Hepatocyte (in vitro differentiated cells): Measurements from ENCODE around the gene WDR72. TPM values are rescaled to one million over a fixed set of nuclear protein-coding genes. Genes with fewer than 3 reads are reported as not detected.

Experiments
- DNase-seq: peaks from one replicate; pipeline ENCODE4 v3.0.0-alpha.2; 2016; ENCODE audit warnings: low spot score
- H2AFZ ChIP-seq: fragments of 200-600 bp; sonication (generic); 2 replicates; pipeline ENCODE4 v1.6.0; 2016; ENCODE audit warnings: antibody characterized with exemption, mild to moderate bottlenecking
- H3K27ac ChIP-seq: fragments of 200-600 bp; sonication (generic); 2 replicates; pipeline ENCODE4 v1.5.1; 2016; ENCODE audit warnings: mild to moderate bottlenecking
- H3K27me3 ChIP-seq: fragments of 200-600 bp; sonication (generic); 2 replicates; pipeline ENCODE4 v1.6.1; 2016
- H3K36me3 ChIP-seq: fragments of 200-600 bp; sonication (generic); replicated peaks from 2 replicates; pipeline ENCODE4 v1.5.1; 2016; ENCODE audit warnings: low read depth; ENCODE audit not compliant: insufficient read depth
- H3K4me1 ChIP-seq: fragments of 200-600 bp; sonication (generic); 2 replicates; pipeline ENCODE4 v1.5.1; 2016; ENCODE audit warnings: mild to moderate bottlenecking, moderate library complexity; ENCODE audit not compliant: insufficient read depth
- H3K4me2 ChIP-seq: fragments of 200-600 bp; sonication (generic); 2 replicates; pipeline ENCODE4 v1.6.0; 2016
- H3K4me3 ChIP-seq: fragments of 200-600 bp; sonication (generic); 2 replicates; pipeline ENCODE4 v1.5.1; 2016; ENCODE audit warnings: mild to moderate bottlenecking
- H3K79me2 ChIP-seq: fragments of 200-600 bp; sonication (generic); 2 replicates; pipeline ENCODE4 v1.6.0; 2017; ENCODE audit warnings: mild to moderate bottlenecking
- H3K9me2 ChIP-seq: fragments of 200-600 bp; sonication (generic); replicated peaks from 2 replicates; pipeline ENCODE4 v1.6.0; 2017; ENCODE audit warnings: mild to moderate bottlenecking; ENCODE audit not compliant: insufficient read depth
- H3K9me3 ChIP-seq: fragments of 200-600 bp; sonication (generic); 2 replicates; pipeline ENCODE4 v1.5.1; 2016; ENCODE audit warnings: low read depth, mild to moderate bottlenecking
- H4K20me1 ChIP-seq: fragments of 200-600 bp; sonication (generic); 2 replicates; pipeline ENCODE4 v1.6.0; 2016; ENCODE audit warnings: mild to moderate bottlenecking; ENCODE audit not compliant: insufficient read depth, poor library complexity, severe bottlenecking
- CTCF ChIP-seq: fragments of 200-600 bp; sonication (generic); IDR thresholded peaks from 2 replicates; pipeline ENCODE4 v1.5.1; 2016; ENCODE audit warnings: antibody characterized with exemption, mild to moderate bottlenecking; ENCODE audit not compliant: poor library complexity
- EZH2 ChIP-seq: fragments of 200-600 bp; sonication (generic); IDR thresholded peaks from 2 replicates; pipeline ENCODE4 v1.6.1; 2016; ENCODE audit warnings: antibody characterized with exemption, mild to moderate bottlenecking, borderline replicate concordance
- EZH2phosphoT487 ChIP-seq: fragments of 200-600 bp; sonication (generic); IDR thresholded peaks from one replicate; pipeline ENCODE4 v1.6.1; 2018; ENCODE audit warnings: antibody characterized with exemption, mild to moderate bottlenecking, low read depth, moderate library complexity; ENCODE audit not compliant: unreplicated experiment, severe bottlenecking
- WGBS: methylation state at CpG from one replicate; pipeline ENCODE4 v1.1.6; 2016; ENCODE audit warnings: low lambda C conversion rate; ENCODE audit errors: missing lambda C conversion rate; 5-methylcytosine and 5-hydroxymethylcytosine counted together
- polyA plus RNA-seq: library from polyadenylated mRNA; unstranded; fragments of >200 nt; fragmentation: Nextera tagmentation; extraction: Ambion mirVana; gene quantifications from 2 replicates; pipeline ENCODE4 v1.2.1, GENCODE V29; 2016
- total RNA-seq: library from RNA; depleted of rRNA; stranded (reverse); fragments of >200 nt; gene quantifications from 2 replicates; pipeline ENCODE4 v1.2.3, GENCODE V29; 2014

WDR72 gene
- total and polyA plus RNA-seq, 2 experiments from 2014 or later, result 3.5 to 6.4 TPM

- Histone ChIP-seq H3K9me3 (no peaks in the 10 kb centered on the region), H4K20me1 (no peaks in the 10 kb centered on the region), H3K27me3 (no peaks in the 10 kb centered on the region), H3K4me1 (no peaks in the 10 kb centered on the region), H3K27ac (no peak overlapping the region), H3K79me2 (no peaks in the 10 kb centered on the region), H3K4me3 (no peak overlapping the region), H3K4me2 (no peak overlapping the region), H2AFZ (no peak overlapping the region), H3K36me3 (no peaks in the 10 kb centered on the region), H3K9me2 (no peaks in the 10 kb centered on the region)
- TF ChIP-seq EZH2 (no peak), CTCF (no peak), EZH2phosphoT487 (no peak)
- WGBS, result 43% methylated on average over 4 of the region's 4 CpGs
- DNase-seq, result no peak
These were observed 48.6 kb downstream of the WDR72 start for GRCh38 chr15:53710906-53711305.

- no peak overlapping the region for H3K4me3 ChIP-seq
- H3K36me3 ChIP-seq, result no peaks in the 10 kb centered on the region
- H3K4me2 ChIP-seq, result no peak overlapping the region
- no peaks in the 10 kb centered on the region for H4K20me1 ChIP-seq
- H3K4me1 ChIP-seq, result no peaks in the 10 kb centered on the region
- 50% methylated on average over 2 of the region's 2 CpGs for WGBS
- no peaks in the 10 kb centered on the region for H3K9me3 ChIP-seq
- no peak overlapping the region for H3K27ac ChIP-seq
- TF ChIP-seq EZH2phosphoT487 (no peak), EZH2 (no peak), CTCF (no peak)
- DNase-seq, result no peak
- no peaks in the 10 kb centered on the region for H3K27me3 ChIP-seq
- no peaks in the 10 kb centered on the region for H3K9me2 ChIP-seq
- H3K79me2 ChIP-seq, result no peaks in the 10 kb centered on the region
- H2AFZ ChIP-seq, result no peak overlapping the region
These were observed 49.6 kb downstream of the WDR72 start for GRCh38 chr15:53709821-53710220.

GRCh38 chr15:53695365-53695764 is 64.1 kb downstream of the WDR72 start:
- Histone ChIP-seq H3K4me2 (no peak overlapping the region), H3K79me2 (no peaks in the 10 kb centered on the region), H3K9me2 (no peaks in the 10 kb centered on the region), H2AFZ (no peak overlapping the region), H3K27me3 (no peaks in the 10 kb centered on the region), H3K4me1 (no peaks in the 10 kb centered on the region), H3K27ac (no peak overlapping the region), H3K4me3 (no peak overlapping the region), H4K20me1 (no peaks in the 10 kb centered on the region), H3K9me3 (no peaks in the 10 kb centered on the region), H3K36me3 (no peaks in the 10 kb centered on the region)
- TF ChIP-seq CTCF, result no peak
- no peak for TF ChIP-seq EZH2
- no peak for TF ChIP-seq EZH2phosphoT487
- WGBS, result 81% methylated on average over 7 of the region's 7 CpGs
- no peak for DNase-seq

GRCh38 chr15:53694476-53694874 is 65.0 kb downstream of the WDR72 start:
- DNase-seq, result no peak
- no peaks in the 10 kb centered on the region for H3K4me1 ChIP-seq
- TF ChIP-seq EZH2 (no peak), CTCF (no peak), EZH2phosphoT487 (no peak)
- H3K36me3 ChIP-seq, result no peaks in the 10 kb centered on the region
- H3K79me2 ChIP-seq, result no peaks in the 10 kb centered on the region
- no peaks in the 10 kb centered on the region for H3K9me2 ChIP-seq
- no peaks in the 10 kb centered on the region for H3K27me3 ChIP-seq
- H2AFZ ChIP-seq, result no peak overlapping the region
- H3K9me3 ChIP-seq, result no peaks in the 10 kb centered on the region
- no peak overlapping the region for H3K4me3 ChIP-seq
- no peaks in the 10 kb centered on the region for H4K20me1 ChIP-seq
- H3K4me2 ChIP-seq, result peak overlapping the region; percentile 27
- no peak overlapping the region for H3K27ac ChIP-seq
- 42% methylated on average over 1 of the region's 1 CpG for WGBS
